ENCODE data around the gene VPS51. TPM values are rescaled to one million over a fixed set of nuclear protein-coding genes. Genes with fewer than 3 reads are reported as not detected.

The VPS51 gene
- total and polyA plus RNA-seq, 9 of the 15 experiments (the other 6 are each of a cell fraction or from before 2014, with no cell fraction given) = 1.8 to 143 (median 46.8) TPM

GRCh38 chr11:65150509-65151299 is 54.7 kb downstream of the VPS51 start (continued):
- TF ChIP-seq ZBTB40 (IDR thresholded peaks at IDR 0.05) (no peak), ZBTB40 (CRISPR knock-in tag; IDR thresholded peaks at IDR 0.05) (no peak), GTF2E2 (tag; IDR thresholded peaks at IDR 0.05) (0 out of 2 replicates have a peak, but pooled peaks have one; percentile 51), FOXJ3 (CRISPR knock-in tag; IDR thresholded peaks at IDR 0.05) (no peak), HMG20B (CRISPR knock-in tag; IDR thresholded peaks at IDR 0.05) (no peak), ZNF644 (tag; IDR thresholded peaks at IDR 0.05; ENCODE audit: low read depth) (no peak), ZNF75A (CRISPR knock-in tag; IDR thresholded peaks at IDR 0.05) (no peak), MAFK (IDR thresholded peaks at IDR 0.05; ENCODE audit: low read length) (peak; percentile 69), ZNF785 (CRISPR knock-in tag; IDR thresholded peaks at IDR 0.05) (no peak), ZNF717 (CRISPR knock-in tag; IDR thresholded peaks at IDR 0.05) (no peak), JUND (IDR thresholded peaks at IDR 0.05; ENCODE audit: borderline replicate concordance, low read depth, low read length) (peak; percentile 90), JUND (tag; IDR thresholded peaks at IDR 0.05; ENCODE audit: borderline replicate concordance, low read depth, low read length) (peak; percentile 88; the same call in 2 of the 3 replicates), ZBTB8A (IDR thresholded peaks at IDR 0.05; ENCODE audit: partially characterized antibody) (no peak)
- TF ChIP-seq, protein P1, sequence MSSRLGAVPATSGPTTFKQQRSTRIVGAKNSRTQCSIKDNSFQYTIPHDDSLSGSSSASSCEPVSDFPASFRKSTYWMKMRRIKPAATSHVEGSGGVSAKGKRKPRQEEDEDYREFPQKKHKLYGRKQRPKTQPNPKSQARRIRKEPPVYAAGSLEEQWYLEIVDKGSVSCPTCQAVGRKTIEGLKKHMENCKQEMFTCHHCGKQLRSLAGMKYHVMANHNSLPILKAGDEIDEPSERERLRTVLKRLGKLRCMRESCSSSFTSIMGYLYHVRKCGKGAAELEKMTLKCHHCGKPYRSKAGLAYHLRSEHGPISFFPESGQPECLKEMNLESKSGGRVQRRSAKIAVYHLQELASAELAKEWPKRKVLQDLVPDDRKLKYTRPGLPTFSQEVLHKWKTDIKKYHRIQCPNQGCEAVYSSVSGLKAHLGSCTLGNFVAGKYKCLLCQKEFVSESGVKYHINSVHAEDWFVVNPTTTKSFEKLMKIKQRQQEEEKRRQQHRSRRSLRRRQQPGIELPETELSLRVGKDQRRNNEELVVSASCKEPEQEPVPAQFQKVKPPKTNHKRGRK (tag; IDR thresholded peaks at IDR 0.05) = no peak

All from K562 (cell line).